HCT116 (cell line): Measurements from ENCODE around the gene LRR1. TPM values are rescaled to one million over a fixed set of nuclear protein-coding genes. Genes with fewer than 3 reads are reported as not detected.
"Not testable (repeated sequence)": the region's sequence is repeated elsewhere in the genome, so short reads cannot be mapped to it uniquely, and the experiment has no call there.

Experiments
- ATAC-seq: fragments of 200-7000 bp; cut with Tn5 transposase; 2 replicates; pipeline ENCODE4 v1.9.1; 2020; ENCODE audit warnings: mild to moderate bottlenecking, moderate library complexity
- BruUV-seq: library from RNA; stranded (reverse); fragments of 400-500 nt; replicated peaks from 2 replicates; lab custom pipeline; 2021; lab: Mats Ljungman, UMichigan
- CTCF ChIA-PET: fragments of 300-600 bp; sonication (Branson Sonifier 250); formaldehyde crosslinking; loops from one replicate; lab custom pipeline; 2021; ENCODE audit warnings: antibody characterized with exemption; lab: Charles Lee
- POLR2A ChIA-PET: fragments of 300-600, 350-600 bp; sonication (Branson Sonifier 250); formaldehyde crosslinking; loops from one replicate; lab custom pipeline; 2021; ENCODE audit warnings: antibody characterized with exemption; lab: Charles Lee
- RAD21 ChIA-PET, 2 experiments: fragments of 300-600 bp; sonication (Branson Sonifier 250); formaldehyde crosslinking; loops; one replicate each; lab custom pipeline; 2023; ENCODE audit warnings: low total read pairs in 2 of 2; ENCODE audit not compliant: uncharacterized antibody in 2 of 2, unreplicated experiment in 2 of 2, low non-redundant PET in 1 of 2; lab: Charles Lee
- DNase-seq: peaks from one replicate; pipeline ENCODE4 v3.0.0-alpha.2; 2010; ENCODE audit warnings: low read depth, low spot score
- H2AFZ ChIP-seq: fragments of 200-600 bp; shearing (Covaris generic), sonication (generic); 2 replicates; pipeline ENCODE4 v1.6.1; 2017; ENCODE audit warnings: low read depth, mixed run types, mixed read lengths, antibody characterized with exemption, low read length; ENCODE audit not compliant: poor library complexity, severe bottlenecking
- H3K27ac ChIP-seq: 2 replicates; pipeline ENCODE4 v1.5.1; 2012; ENCODE audit warnings: low read depth, low read length
- H3K27me3 ChIP-seq: fragments of 200-600 bp; sonication (generic); 2 replicates; pipeline ENCODE4 v1.6.1; 2016; ENCODE audit warnings: mixed run types, low read length, mixed read lengths; ENCODE audit not compliant: insufficient read depth
- H3K36me3 ChIP-seq, 2 experiments: fragments of 200-500 bp in 1 of 2; fragments of 200-600 bp in 1 of 2; sonication (Bioruptor generic) in 1 of 2; sonication (generic) in 1 of 2; 2 replicates each; pipeline versions ENCODE4 v1.5.1 to v1.6.1; 2014 to 2016; ENCODE audit warnings: low read length in 2 of 2, inconsistent platforms in 1 of 2, mixed read lengths in 1 of 2, mixed run types in 1 of 2; ENCODE audit not compliant: insufficient read depth in 2 of 2, control insufficient read depth in 1 of 2
- H3K4me1 ChIP-seq, 2 experiments: fragments of 200-600 bp in 1 of 2; sonication (generic) in 1 of 2; 2 replicates each; pipeline versions ENCODE4 v1.5.1 to v1.6.1; 2012 to 2017; ENCODE audit warnings: low read length in 2 of 2, inconsistent platforms in 1 of 2, mild to moderate bottlenecking in 1 of 2, mixed read lengths in 1 of 2, mixed run types in 1 of 2, moderate library complexity in 1 of 2; ENCODE audit not compliant: insufficient read depth in 2 of 2, control insufficient read depth in 1 of 2
- H3K4me2 ChIP-seq: fragments of 200-600 bp; sonication (generic); 2 replicates; pipeline ENCODE4 v1.6.1; 2017; ENCODE audit warnings: mixed run types, low read length, mixed read lengths
- H3K4me3 ChIP-seq, 2 experiments: fragments of 200-600 bp in 1 of 2; sonication (generic) in 1 of 2; replicated peaks in 1 of 2; 2 replicates each; pipeline ENCODE4 v1.5.1; 2011 to 2016; ENCODE audit warnings: low read length in 2 of 2, control low read depth in 1 of 2, low read depth in 1 of 2, mild to moderate bottlenecking in 1 of 2, mixed read lengths in 1 of 2, mixed run types in 1 of 2
- H3K79me2 ChIP-seq: fragments of 200-600 bp; sonication (generic); 2 replicates; pipeline ENCODE4 v1.6.1; 2017; ENCODE audit warnings: mild to moderate bottlenecking, mixed run types, low read length, moderate library complexity, mixed read lengths; ENCODE audit not compliant: insufficient read depth
- H3K9ac ChIP-seq: fragments of 200-600 bp; sonication (generic); 2 replicates; pipeline ENCODE4 v1.6.1; 2016; ENCODE audit warnings: low read length, mixed read lengths
- H3K9me2 ChIP-seq: fragments of 200-600 bp; sonication (generic), shearing (Covaris generic); 2 replicates; pipeline ENCODE4 v1.6.1; 2017; ENCODE audit warnings: mixed run types, mild to moderate bottlenecking, moderate library complexity; ENCODE audit not compliant: insufficient read depth
- H3K9me3 ChIP-seq, 2 experiments: fragments of 200-500 bp in 1 of 2; fragments of 200-600 bp in 1 of 2; sonication (Bioruptor generic) in 1 of 2; sonication (generic) in 1 of 2; 2 replicates each; pipeline ENCODE4 v1.6.1; 2014 to 2017; ENCODE audit warnings: low read length in 2 of 2, mixed read lengths in 2 of 2, inconsistent platforms in 1 of 2, low read depth in 1 of 2, mild to moderate bottlenecking in 1 of 2, mixed run types in 1 of 2, moderate library complexity in 1 of 2; ENCODE audit not compliant: control insufficient read depth in 1 of 2, insufficient read depth in 1 of 2
- H4K20me1 ChIP-seq: fragments of 200-600 bp; sonication (generic), shearing (Covaris generic); 2 replicates; pipeline ENCODE4 v1.6.1; 2017; ENCODE audit warnings: mixed run types, mild to moderate bottlenecking, moderate library complexity; ENCODE audit not compliant: insufficient read depth
- TCF7L2 ChIP-seq: IDR thresholded peaks from 2 replicates; pipeline ENCODE4 v1.7.0; 2011; ENCODE audit warnings: borderline replicate concordance, inconsistent platforms; ENCODE audit not compliant: insufficient read depth, insufficient read length; ENCODE audit errors: extremely low read depth
- ZBTB33 ChIP-seq: IDR thresholded peaks from 2 replicates; pipeline ENCODE4 v1.6.1; 2011; ENCODE audit warnings: mild to moderate bottlenecking, low read length, moderate library complexity; ENCODE audit not compliant: insufficient replicate concordance; ENCODE audit errors: extremely low read depth
- ZFX ChIP-seq: fragments of 450-650 bp; IDR thresholded peaks from 2 replicates; pipeline ENCODE4 v1.6.1; 2017
- intact Hi-C: fragments of 100-400 bp; cut with micrococcal nuclease; formaldehyde crosslinking; loops from 2 replicates; pipeline ENCODE4 v1.10.0; 2022
- total RNA-seq: library from RNA; stranded (reverse); gene quantifications from one replicate; pipeline ENCODE4 v1.2.1, GENCODE V29; 2021; ENCODE audit not compliant: unreplicated experiment

Gene LRR1
- total RNA-seq, 1 experiment from 2014 or later: 34.6 TPM

DNA sequence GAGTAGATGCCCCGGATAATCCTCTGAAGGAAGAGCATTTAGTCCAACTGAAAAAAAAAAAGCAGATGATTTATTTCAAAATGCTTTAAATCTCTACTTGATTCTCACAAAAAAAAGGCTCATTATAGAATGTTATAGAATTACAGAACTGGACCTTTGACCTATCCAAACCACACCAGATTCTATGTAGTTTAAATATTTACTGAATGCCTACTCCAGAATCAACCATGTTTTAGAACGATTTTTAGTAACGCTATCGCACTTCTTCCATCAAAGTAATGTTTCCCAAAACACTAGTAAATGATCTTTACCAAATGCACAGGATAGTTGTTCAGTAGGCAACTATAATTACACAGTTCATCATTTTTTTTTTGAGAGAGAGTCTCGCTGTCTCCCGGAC, 15.1 kb upstream of the LRR1 start:
- POLR2A ChIA-PET: interaction anchor here (1.1 kb wide), 1 partner anchor 268 kb away, joined by 3 read pairs; no protein-coding TSS in a partner anchor
- RAD21 ChIA-PET: no interaction called here
- Histone ChIP-seq H3K4me3 (no peak overlapping the region), H3K79me2 (peaks cover 75% of the 10 kb centered on the region), H3K9ac (peak overlapping the region; percentile 92), H3K27me3 (no peaks in the 10 kb centered on the region), H3K9me3 (no peaks in the 10 kb centered on the region), H3K27ac (peak overlapping the region; percentile 81), H3K9me2 (no peaks in the 10 kb centered on the region)
- CTCF ChIA-PET: no interaction called here
- DNase-seq: no peak
- intact Hi-C loops: no loop called here
- TF ChIP-seq ZFX (no peak), TCF7L2 (no peak)
- TF ChIP-seq, all 23 proteins: peak for 0
- Histone ChIP-seq H4K20me1 (peaks cover 29% of the 10 kb centered on the region; the same call in 1 of the 2 replicates), H3K36me3 (peaks cover 14 to 32% of the 10 kb centered on the region in 2 experiments; a peak in 3 of 4 replicates), H3K4me1 (peaks cover 12 to 56% of the 10 kb centered on the region in 2 experiments), H2AFZ (no peak overlapping the region), H3K4me2 (peak overlapping the region; percentile 75)
- ATAC-seq: no peak
- no TSS peak for BruUV-seq

GRCh38 chr14:49584058-49584457, 14.7 kb upstream of the LRR1 start:
- Histone ChIP-seq H3K27ac (peak overlapping the region; percentile 81), H3K9me2 (no peaks in the 10 kb centered on the region), H3K4me3 (peak overlapping the region; percentile 71 to 88), H4K20me1 (peaks cover 29% of the 10 kb centered on the region; the same call in 1 of the 2 replicates), H2AFZ (no peak overlapping the region), H3K9ac (peak overlapping the region; percentile 92), H3K79me2 (peaks cover 70% of the 10 kb centered on the region), H3K9me3 (no peaks in the 10 kb centered on the region), H3K27me3 (no peaks in the 10 kb centered on the region), H3K36me3 (peaks cover 14 to 32% of the 10 kb centered on the region in 2 experiments; a peak in 3 of 4 replicates), H3K4me1 (peaks cover 12 to 56% of the 10 kb centered on the region in 2 experiments), H3K4me2 (peak overlapping the region; percentile 75)
- ATAC-seq: no peak
- no peak for TF ChIP-seq ZBTB33
- POLR2A ChIA-PET: interaction anchor here (1.8 kb wide), 1 partner anchor 15 kb away, joined by 6 read pairs; the partner anchor contains the start of gene LRR1
- no TSS peak for BruUV-seq
- no peak for DNase-seq
- RAD21 ChIA-PET: no interaction called here
- CTCF ChIA-PET: no interaction called here
- intact Hi-C loops: no loop called here

DNA sequence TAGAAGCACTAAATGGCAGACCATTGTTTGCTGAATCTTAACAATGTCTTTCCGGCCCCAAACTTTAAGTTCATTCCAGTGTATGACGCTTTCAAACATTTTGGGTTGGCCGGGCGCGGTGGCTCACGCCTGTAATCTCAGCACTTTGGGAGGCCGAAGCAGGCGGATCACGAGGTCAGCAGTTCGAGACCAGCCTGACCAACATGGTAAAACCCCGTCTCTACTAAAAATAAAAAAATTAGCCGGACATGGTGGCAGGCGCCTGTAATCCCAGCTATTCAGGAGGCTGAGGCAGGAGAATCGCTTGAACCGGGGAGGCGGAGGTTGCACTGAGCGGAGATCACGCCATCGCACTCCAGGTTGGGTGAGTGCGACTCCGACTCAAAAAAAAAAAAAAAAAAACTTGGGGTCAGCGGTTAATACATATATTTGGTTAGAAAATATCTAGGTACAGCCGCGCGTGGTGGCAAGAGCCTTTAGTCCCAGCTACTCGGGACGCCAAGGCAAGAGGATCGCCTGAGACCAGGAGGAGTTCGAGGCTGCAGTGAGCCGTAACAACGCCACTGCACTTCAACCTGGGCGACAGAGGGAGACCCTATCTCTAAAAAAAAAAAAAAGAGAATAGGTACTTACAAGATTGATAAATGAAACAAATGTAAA, 13.6 kb upstream of the LRR1 start:
- CTCF ChIA-PET, intact Hi-C loops, ATAC-seq, H3K9me3 ChIP-seq, H2AFZ ChIP-seq, RAD21 ChIA-PET, H3K9me2 ChIP-seq, BruUV-seq, DNase-seq, H3K27me3 ChIP-seq: not testable (repeated sequence)
- Histone ChIP-seq H3K27ac (peak overlapping the region; percentile 81), H4K20me1 (peaks cover 29% of the 10 kb centered on the region; the same call in 1 of the 2 replicates), H3K79me2 (peaks cover 60% of the 10 kb centered on the region), H3K9ac (peak overlapping the region; percentile 92), H3K4me2 (peak overlapping the region; percentile 75), H3K36me3 (peaks cover 14 to 32% of the 10 kb centered on the region in 2 experiments; a peak in 3 of 4 replicates), H3K4me1 (peaks cover 12 to 52% of the 10 kb centered on the region in 2 experiments), H3K4me3 (peak overlapping the region; percentile 71 to 88)
- POLR2A ChIA-PET: interaction anchor here (1.1 to 1.8 kb wide), 3 partner anchors 10 to 49 kb away, joined by 3 to 6 read pairs (median 6); partner anchors contain the start of gene LRR1
